HEK293T (cell line): ENCODE results near the gene UPP1.

Experiments used
- ARNT ChIP-seq: fragments of 450-650 bp; IDR thresholded peaks from 2 replicates; pipeline ENCODE4 v1.6.1; 2017; ENCODE audit warnings: mild to moderate bottlenecking
- BHLHE40 ChIP-seq: fragments of 450-650 bp; IDR thresholded peaks from 2 replicates; pipeline ENCODE4 v1.6.1; 2016; ENCODE audit warnings: mild to moderate bottlenecking, moderate library complexity, borderline replicate concordance
- CTBP1 ChIP-seq: fragments of 450-650 bp; IDR thresholded peaks from 2 replicates; pipeline ENCODE4 v1.6.1; 2016; ENCODE audit warnings: borderline replicate concordance
- ELF4 ChIP-seq: fragments of 450-650 bp; IDR thresholded peaks from 2 replicates; pipeline ENCODE4 v1.6.1; 2017; ENCODE audit warnings: antibody characterized with exemption
- FOXA1 ChIP-seq: fragments of 450-650 bp; IDR thresholded peaks from 2 replicates; pipeline ENCODE4 v1.6.1; 2016; ENCODE audit warnings: mild to moderate bottlenecking
- HDGF ChIP-seq: fragments of 450-650 bp; IDR thresholded peaks from 2 replicates; pipeline ENCODE4 v1.6.1; 2017; ENCODE audit warnings: antibody characterized with exemption, borderline replicate concordance
- LEF1 ChIP-seq: fragments of 450-650 bp; IDR thresholded peaks from 2 replicates; pipeline ENCODE4 v1.6.1; 2017; ENCODE audit warnings: mild to moderate bottlenecking, borderline replicate concordance
- SP1 ChIP-seq: fragments of 450-650 bp; IDR thresholded peaks from 2 replicates; pipeline ENCODE4 v1.6.1; 2017
- TARDBP ChIP-seq: fragments of 450-650 bp; IDR thresholded peaks from 2 replicates; pipeline ENCODE4 v1.6.1; 2016
- ZNF384 ChIP-seq: fragments of 450-650 bp; IDR thresholded peaks from 2 replicates; pipeline ENCODE4 v1.6.1; 2016
- TF ChIP-seq, protein P1 (sequence below): fragments of 450-650 bp; IDR thresholded peaks from 2 replicates; pipeline ENCODE4 v1.6.1; 2016

DNA sequence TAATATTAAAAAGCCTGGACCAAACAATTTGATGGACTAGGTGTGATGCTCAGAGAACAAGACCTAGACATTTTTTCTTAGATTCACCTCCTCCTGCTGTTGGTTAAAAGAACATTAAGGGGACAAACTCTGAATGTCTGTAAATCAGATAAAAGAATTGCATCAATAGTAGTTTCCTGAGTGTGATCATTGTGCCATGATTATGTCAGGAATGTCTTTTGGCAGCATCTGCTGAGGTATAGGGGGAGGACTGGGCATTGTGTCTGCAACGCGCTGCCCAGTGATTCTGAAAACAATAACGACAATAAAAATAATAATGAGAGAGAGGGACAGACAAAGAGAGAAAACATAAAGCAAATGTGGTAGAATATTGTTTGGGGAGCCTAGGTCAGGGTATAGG lies 46.8 kb upstream of the UPP1 start:
- TF ChIP-seq HDGF (no peak), ARNT (no peak), SP1 (no peak), CTBP1 (no peak), BHLHE40 (no peak), FOXA1 (no peak), LEF1 (no peak), TARDBP (no peak), ELF4 (no peak), ZNF384 (no peak)
- TF ChIP-seq, protein P1, sequence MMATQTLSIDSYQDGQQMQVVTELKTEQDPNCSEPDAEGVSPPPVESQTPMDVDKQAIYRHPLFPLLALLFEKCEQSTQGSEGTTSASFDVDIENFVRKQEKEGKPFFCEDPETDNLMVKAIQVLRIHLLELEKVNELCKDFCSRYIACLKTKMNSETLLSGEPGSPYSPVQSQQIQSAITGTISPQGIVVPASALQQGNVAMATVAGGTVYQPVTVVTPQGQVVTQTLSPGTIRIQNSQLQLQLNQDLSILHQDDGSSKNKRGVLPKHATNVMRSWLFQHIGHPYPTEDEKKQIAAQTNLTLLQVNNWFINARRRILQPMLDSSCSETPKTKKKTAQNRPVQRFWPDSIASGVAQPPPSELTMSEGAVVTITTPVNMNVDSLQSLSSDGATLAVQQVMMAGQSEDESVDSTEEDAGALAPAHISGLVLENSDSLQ, result no peak
